Progenitor cell of endocrine pancreas (in vitro differentiated cells): ENCODE results near the gene ADAMTS17. TPM values are rescaled to one million over a fixed set of nuclear protein-coding genes. Genes with fewer than 3 reads are reported as not detected.
"Not testable (repeated sequence)": the region's sequence is repeated elsewhere in the genome, so short reads cannot be mapped to it uniquely, and the experiment has no call there.

Experiments used
- DNase-seq: peaks from one replicate; pipeline ENCODE4 v3.0.0; 2021; ENCODE audit warnings: low spot score; ENCODE audit not compliant: unreplicated experiment
- H3K27ac Mint-ChIP-seq: 2 replicates; pipeline ENCODE4 v1.8.0; 2021; ENCODE audit warnings: mild to moderate bottlenecking, moderate library complexity, mixed read lengths
- H3K27me3 Mint-ChIP-seq: 2 replicates; pipeline ENCODE4 v1.8.0; 2021; ENCODE audit warnings: mixed read lengths
- H3K36me3 Mint-ChIP-seq: 2 replicates; pipeline ENCODE4 v1.8.0; 2022; ENCODE audit warnings: mixed read lengths; ENCODE audit not compliant: insufficient read depth
- H3K4me1 Mint-ChIP-seq: 2 replicates; pipeline ENCODE4 v1.8.0; 2021; ENCODE audit warnings: low read depth, mixed read lengths
- H3K4me3 Mint-ChIP-seq: 2 replicates; pipeline ENCODE4 v1.8.0; 2021; ENCODE audit warnings: low read depth, mild to moderate bottlenecking, moderate library complexity, mixed read lengths
- H3K9me3 Mint-ChIP-seq: 2 replicates; pipeline ENCODE4 v1.8.0; 2021; ENCODE audit warnings: low read depth, mixed read lengths
- total RNA-seq: library from RNA; stranded (reverse); gene quantifications from 2 replicates; pipeline ENCODE4 v1.2.1, GENCODE V29; 2021
- TF ChIP-seq, protein P1 (sequence below): fragments of 200-600 bp; sonication (generic); IDR thresholded peaks from one replicate; pipeline ENCODE4 v1.5.0; 2021; ENCODE audit warnings: antibody characterized with exemption, mild to moderate bottlenecking; ENCODE audit not compliant: unreplicated experiment

Gene ADAMTS17
- total RNA-seq, 1 donor from 2014 or later, result 3.5 TPM

DNA sequence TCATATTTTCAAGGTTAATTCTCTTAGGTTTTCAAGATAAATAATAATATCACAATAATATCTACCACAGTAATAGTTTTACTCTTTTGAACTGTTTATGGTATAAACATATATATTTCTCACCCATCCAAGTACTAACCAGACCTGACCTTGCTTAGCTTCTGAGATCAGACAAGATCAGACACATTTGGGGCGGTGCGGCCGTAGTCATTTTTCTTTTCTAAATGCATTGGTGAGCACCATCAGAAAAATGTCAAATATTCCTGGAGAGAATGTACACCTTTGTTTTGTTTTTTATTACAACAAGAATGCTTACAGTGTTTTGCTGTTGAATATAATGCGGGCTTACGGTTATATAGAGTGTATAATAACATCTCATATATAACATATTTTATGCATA, 267.8 kb downstream of the ADAMTS17 start:
- H3K4me3 Mint-ChIP-seq, result no peak overlapping the region

DNA sequence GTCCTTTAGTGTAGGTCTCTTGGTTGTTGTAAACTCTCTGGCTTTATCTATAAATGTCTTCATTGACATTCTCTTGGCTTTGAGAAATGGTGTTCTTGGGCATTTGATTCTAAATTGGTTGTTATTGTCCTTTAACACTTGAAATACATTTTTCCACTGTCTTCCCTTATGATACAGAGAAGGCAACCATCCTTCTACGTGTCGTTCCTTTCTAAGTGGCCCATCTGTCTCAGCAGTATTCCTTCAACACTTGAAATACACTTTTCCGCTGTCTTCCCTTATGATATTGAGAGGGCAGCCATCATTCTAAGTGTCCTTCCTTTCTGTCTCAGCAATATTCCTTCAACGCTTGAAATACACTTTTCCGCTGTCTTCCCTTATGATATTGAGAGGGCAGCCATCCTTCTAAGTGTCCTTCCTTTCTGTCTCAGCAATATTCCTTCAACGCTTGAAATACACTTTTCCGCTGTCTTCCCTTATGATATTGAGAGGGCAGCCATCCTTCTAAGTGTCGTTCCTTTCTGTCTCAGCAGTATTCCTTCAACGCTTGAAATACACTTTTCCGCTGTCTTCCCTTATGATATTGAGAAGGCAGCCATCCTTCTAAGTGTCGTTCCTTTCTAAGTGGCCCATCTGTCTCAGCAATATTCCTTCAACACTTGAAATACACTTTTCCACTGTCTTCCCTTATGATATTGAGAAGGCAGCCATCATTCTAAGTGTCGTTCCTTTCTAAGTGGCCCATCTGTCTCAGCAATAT, 275.1 kb downstream of the ADAMTS17 start:
- not testable (repeated sequence) for DNase-seq, H3K4me1 Mint-ChIP-seq, H3K27ac Mint-ChIP-seq, H3K36me3 Mint-ChIP-seq, H3K4me3 Mint-ChIP-seq
- H3K9me3 Mint-ChIP-seq, result peaks cover 15% of the 10 kb centered on the region
- peaks cover 12% of the 10 kb centered on the region for H3K27me3 Mint-ChIP-seq

More for the DNA sequence above, 267.8 kb downstream of the ADAMTS17 start:
- Mint-ChIP-seq H3K27me3 (peaks cover 2% of the 10 kb centered on the region), H3K36me3 (no peaks in the 10 kb centered on the region), H3K9me3 (peaks cover 3% of the 10 kb centered on the region), H3K27ac (no peak overlapping the region), H3K4me1 (no peaks in the 10 kb centered on the region)
- no peak for DNase-seq
- TF ChIP-seq, protein P1, sequence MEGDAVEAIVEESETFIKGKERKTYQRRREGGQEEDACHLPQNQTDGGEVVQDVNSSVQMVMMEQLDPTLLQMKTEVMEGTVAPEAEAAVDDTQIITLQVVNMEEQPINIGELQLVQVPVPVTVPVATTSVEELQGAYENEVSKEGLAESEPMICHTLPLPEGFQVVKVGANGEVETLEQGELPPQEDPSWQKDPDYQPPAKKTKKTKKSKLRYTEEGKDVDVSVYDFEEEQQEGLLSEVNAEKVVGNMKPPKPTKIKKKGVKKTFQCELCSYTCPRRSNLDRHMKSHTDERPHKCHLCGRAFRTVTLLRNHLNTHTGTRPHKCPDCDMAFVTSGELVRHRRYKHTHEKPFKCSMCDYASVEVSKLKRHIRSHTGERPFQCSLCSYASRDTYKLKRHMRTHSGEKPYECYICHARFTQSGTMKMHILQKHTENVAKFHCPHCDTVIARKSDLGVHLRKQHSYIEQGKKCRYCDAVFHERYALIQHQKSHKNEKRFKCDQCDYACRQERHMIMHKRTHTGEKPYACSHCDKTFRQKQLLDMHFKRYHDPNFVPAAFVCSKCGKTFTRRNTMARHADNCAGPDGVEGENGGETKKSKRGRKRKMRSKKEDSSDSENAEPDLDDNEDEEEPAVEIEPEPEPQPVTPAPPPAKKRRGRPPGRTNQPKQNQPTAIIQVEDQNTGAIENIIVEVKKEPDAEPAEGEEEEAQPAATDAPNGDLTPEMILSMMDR, result no peak

DNA sequence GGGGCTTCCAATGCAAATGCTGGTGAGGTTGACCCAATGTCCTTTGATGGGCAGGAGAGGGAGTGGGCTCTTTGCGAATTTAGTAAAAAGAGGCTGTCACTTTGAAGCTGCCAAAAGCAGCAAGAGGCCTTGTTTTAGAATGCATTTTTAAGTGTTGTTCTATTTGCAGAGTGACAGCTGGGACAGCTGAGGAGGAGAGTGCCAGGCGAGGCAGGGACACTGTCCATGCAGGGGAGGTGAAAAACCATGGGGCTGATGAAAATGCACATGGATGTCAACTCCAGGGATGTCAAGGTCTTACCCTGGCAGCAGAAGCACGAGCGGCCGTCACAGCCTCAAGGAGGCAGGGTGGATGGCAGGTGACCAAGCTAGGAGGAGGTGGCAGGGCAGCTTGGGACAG, 279.8 kb downstream of the ADAMTS17 start:
- Mint-ChIP-seq H3K4me1 (no peaks in the 10 kb centered on the region), H3K4me3 (no peak overlapping the region), H3K9me3 (peaks cover 3% of the 10 kb centered on the region), H3K27ac (no peak overlapping the region), H3K27me3 (peaks cover 18% of the 10 kb centered on the region), H3K36me3 (no peaks in the 10 kb centered on the region)
- TF ChIP-seq, protein P1, result no peak
- no peak for DNase-seq

DNA sequence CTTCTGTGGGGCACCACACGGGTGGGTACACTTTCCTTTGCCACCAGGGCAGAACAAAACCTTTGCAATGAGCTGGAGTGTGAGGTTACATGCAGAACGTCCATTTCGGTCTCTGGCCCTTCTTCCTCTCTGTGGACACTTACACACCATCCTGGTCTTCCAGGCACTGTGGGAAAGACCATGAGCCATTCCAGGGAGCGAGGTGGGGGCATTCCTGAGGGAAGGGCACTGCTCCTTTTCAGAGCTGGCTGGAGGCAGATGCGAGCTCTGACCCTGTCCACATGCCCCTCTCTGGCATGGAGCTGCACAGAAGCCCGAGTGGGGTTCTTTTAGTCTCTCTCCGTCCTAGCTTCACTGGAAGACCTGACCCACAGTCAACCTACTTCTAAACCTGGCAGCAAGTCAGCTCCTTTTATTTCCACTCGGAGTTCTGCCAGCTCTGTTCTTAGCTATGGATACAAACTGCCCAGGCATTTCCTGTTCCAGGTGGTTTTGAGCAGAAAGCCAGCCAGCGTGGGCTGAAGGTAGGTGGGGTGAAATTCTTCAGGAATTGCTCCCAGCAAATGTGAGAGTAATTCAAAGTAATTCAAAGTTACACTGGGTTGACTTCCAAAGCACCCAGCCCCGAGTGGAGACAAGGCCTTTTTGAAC, 281.4 kb downstream of the ADAMTS17 start:
- H3K4me3 Mint-ChIP-seq, result no peak overlapping the region
- no peaks in the 10 kb centered on the region for H3K9me3 Mint-ChIP-seq
- no peak overlapping the region for H3K27ac Mint-ChIP-seq
- no peaks in the 10 kb centered on the region for H3K4me1 Mint-ChIP-seq
- peaks cover 29% of the 10 kb centered on the region for H3K27me3 Mint-ChIP-seq
- no peak for DNase-seq
- H3K36me3 Mint-ChIP-seq, result no peaks in the 10 kb centered on the region
- TF ChIP-seq, protein P1, result no peak

DNA sequence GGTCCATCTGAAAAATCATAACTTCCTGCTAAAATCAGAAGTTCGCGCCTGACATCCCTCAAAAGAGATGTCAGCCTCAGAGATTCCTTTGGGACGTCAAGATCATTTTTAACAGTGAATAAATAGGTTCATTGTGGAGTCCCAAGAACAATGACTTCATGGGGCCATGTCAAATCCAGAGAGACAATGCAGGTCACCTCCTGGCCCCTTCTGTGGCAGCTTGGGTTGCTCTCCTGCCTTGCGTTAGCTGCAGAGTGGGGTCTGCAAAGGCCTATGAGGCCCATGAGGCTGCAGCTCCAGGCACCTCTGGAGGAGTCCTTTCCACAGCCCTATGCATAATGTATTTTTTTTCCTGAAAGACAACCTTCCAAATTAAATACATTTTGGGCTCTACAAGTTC, 282.3 kb downstream of the ADAMTS17 start:
- TF ChIP-seq, protein P1, result no peak
- Mint-ChIP-seq H3K27me3 (peaks cover 33% of the 10 kb centered on the region), H3K4me3 (no peak overlapping the region), H3K36me3 (no peaks in the 10 kb centered on the region), H3K4me1 (no peaks in the 10 kb centered on the region), H3K27ac (no peak overlapping the region), H3K9me3 (no peaks in the 10 kb centered on the region)
- DNase-seq, result no peak

DNA sequence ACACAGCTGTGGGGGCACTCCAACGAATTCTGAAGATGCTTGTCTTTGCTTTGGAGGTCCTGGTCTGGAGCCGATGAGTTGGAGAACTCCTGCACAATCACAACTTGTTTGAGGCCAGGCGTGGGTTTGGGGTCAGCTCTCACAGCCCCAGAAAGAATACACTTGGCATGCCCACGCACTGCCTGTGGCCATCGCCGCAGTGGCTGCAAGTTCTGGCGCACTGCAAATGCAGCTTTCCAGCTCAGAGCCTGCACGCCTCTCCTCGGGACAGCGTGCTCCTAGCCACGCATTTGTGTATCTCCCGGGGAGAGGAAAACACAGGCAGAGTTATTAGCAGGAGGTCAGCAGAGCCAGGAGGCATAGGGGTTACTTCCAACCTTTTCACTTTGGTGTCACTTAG, 282.7 kb downstream of the ADAMTS17 start:
- no peaks in the 10 kb centered on the region for H3K4me1 Mint-ChIP-seq
- no peak for DNase-seq
- no peak overlapping the region for H3K4me3 Mint-ChIP-seq
- H3K9me3 Mint-ChIP-seq, result no peaks in the 10 kb centered on the region
- H3K27ac Mint-ChIP-seq, result no peak overlapping the region
- H3K27me3 Mint-ChIP-seq, result peaks cover 34% of the 10 kb centered on the region
- TF ChIP-seq, protein P1, result no peak
- H3K36me3 Mint-ChIP-seq, result no peaks in the 10 kb centered on the region
